Pancreas (tissue), 10 donors: ENCODE measurements around the gene GALNT10. TPM values are rescaled to one million over a fixed set of nuclear protein-coding genes. Genes with fewer than 3 reads are reported as not detected.

Experiments
- ATAC-seq, 4 donors: fragments of 200-7000 bp; cut with Tn5 transposase; one replicate each; pipeline versions ENCODE4 v1.8.0 to v1.9.1; 2020; ENCODE audit warnings: mild to moderate bottlenecking in 4 of 4, moderate library complexity in 4 of 4
- DNase-seq, 6 donors: peaks; one replicate each; pipeline ENCODE4 v3.0.0-alpha.2; 2020
- FAIRE-seq: peaks from 2 replicates; lab custom pipeline; 2012; peaks lifted over from hg19 to GRCh38; lab: Jason Lieb, UNC
- H3K27ac ChIP-seq, 4 donors: fragments of 200-600 bp; sonication (generic); 1 replicate in 3 of 4; 2 replicates in 1 of 4; pipeline versions ENCODE4 v1.5.0 to v1.8.0; 2020
- H3K27me3 ChIP-seq, 4 donors: fragments of 200-600 bp; one replicate each; pipeline ENCODE4 v1.8.0; 2021
- H3K36me3 ChIP-seq, 3 donors: fragments of 200-600 bp; sonication (generic) in 1 of 3; one replicate each; pipeline versions ENCODE4 v1.5.0 to v1.8.0; 2020 to 2021
- H3K4me1 ChIP-seq, 3 donors: fragments of 200-600 bp; one replicate each; pipeline ENCODE4 v1.8.0; 2021
- H3K4me3 ChIP-seq, 4 donors: fragments of 200-600 bp; sonication (generic) in 2 of 4; one replicate each; pipeline versions ENCODE4 v1.5.0 to v1.8.0; 2020 to 2021
- H3K9me3 ChIP-seq, 4 donors: fragments of 200-600 bp; one replicate each; pipeline ENCODE4 v1.8.0; 2021
- CTCF ChIP-seq, 4 donors: fragments of 200-600 bp; sonication (generic) in 3 of 4; IDR thresholded peaks; one replicate each; pipeline versions ENCODE4 v1.5.0 to v1.8.0; 2021; ENCODE audit warnings: antibody characterized with exemption in 4 of 4
- WGBS, 2 donors: extraction: QIAGEN DNeasy Blood & Tissue Kit; methylation state at CpG; one replicate each; pipeline ENCODE4 v1.1.7; 2013; 5-methylcytosine and 5-hydroxymethylcytosine counted together
- intact Hi-C, 3 donors: fragments of 100-400 bp; cut with DNase I; formaldehyde crosslinking; loops; one replicate each; pipeline versions ENCODE4 v1.11.1 to v1.14.2; 2022
- polyA plus RNA-seq, 2 donors: library from polyadenylated mRNA; stranded (reverse); fragments of 200-250 nt; gene quantifications; one replicate each; pipeline ENCODE4 v1.2.3, GENCODE V29; 2013
- total RNA-seq, 6 donors: library from RNA; stranded (reverse); fragmentation: NEBNext Ultra II Directional in 4 of 6; extraction: Animal tissue kit (Norgen Biotek cat#: 25700) in 4 of 6; gene quantifications; one replicate each; pipeline versions ENCODE4 v1.2.1 to v1.2.4, GENCODE V29; 2021 to 2023
- donor health status: healthy with polysubstance abuse.
- donor health status: DM: no; HTN: no; CAD: no; lungs with moderate emphysema.
- donor health status: DM: no; HTN: no; CAD: no.
- donor health status: control.
- donor health status: control.
- donor health status: Bipolar disorder and iron deficiency.
- donor health status: DM: yes; HTN: yes; CAD: no.
- donor health status: DM: no; HTN: no; CAD: no.
- donor health status: DM: no; HTN: no; CAD: no.
- donor health status: DM: yes; HTN: yes; CAD: no.

Gene GALNT10, protein sequence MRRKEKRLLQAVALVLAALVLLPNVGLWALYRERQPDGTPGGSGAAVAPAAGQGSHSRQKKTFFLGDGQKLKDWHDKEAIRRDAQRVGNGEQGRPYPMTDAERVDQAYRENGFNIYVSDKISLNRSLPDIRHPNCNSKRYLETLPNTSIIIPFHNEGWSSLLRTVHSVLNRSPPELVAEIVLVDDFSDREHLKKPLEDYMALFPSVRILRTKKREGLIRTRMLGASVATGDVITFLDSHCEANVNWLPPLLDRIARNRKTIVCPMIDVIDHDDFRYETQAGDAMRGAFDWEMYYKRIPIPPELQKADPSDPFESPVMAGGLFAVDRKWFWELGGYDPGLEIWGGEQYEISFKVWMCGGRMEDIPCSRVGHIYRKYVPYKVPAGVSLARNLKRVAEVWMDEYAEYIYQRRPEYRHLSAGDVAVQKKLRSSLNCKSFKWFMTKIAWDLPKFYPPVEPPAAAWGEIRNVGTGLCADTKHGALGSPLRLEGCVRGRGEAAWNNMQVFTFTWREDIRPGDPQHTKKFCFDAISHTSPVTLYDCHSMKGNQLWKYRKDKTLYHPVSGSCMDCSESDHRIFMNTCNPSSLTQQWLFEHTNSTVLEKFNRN
- total RNA-seq (10 to 100 TPM in 5 of 6 donors, 1 to 10 TPM in 1; 9.0 to 23.1 (median 17.2) TPM), polyA plus RNA-seq (1 to 10 TPM; 4.4 to 5.0 TPM)

DNA sequence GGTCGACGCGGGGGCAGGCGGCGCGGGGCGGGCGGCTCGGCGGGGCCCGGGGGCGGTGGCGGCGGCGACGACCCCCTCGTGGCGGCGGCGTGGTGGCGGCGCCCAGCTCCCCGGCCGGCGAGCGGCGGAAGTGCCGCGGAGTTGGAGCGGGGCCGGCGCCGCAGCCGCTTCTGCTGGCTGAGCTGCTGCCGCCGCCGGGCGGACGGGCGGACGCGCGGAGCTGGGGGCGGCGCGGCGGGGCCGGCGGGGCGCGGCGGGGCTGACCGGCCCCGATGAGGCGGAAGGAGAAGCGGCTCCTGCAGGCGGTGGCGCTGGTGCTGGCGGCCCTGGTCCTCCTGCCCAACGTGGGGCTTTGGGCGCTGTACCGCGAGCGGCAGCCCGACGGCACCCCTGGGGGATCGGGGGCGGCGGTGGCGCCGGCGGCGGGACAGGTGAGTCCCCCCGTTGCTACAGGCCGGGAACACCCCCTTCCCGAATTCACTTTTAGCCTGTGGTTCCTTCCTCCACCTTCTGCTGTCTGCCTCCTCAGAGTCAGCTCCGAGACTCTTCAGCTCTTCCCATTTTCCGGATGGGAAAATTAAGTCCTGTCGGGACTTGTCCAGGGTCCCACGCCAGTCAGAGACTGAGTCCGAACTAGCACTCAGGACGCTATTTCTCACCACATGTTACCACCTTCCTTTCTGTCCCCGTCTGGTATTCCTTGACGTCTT, at the start of gene GALNT10:
Gene GALNT10 (plus strand): TSS at position 139 of the 710 bp plus-strand sequence. CDS start 134 bp downstream, at position 273.
- TF ChIP-seq CTCF (IDR thresholded peaks at IDR 0.05): no peak
- peak; percentile 60 to 81 (median 68) for ATAC-seq
- peaks cover 0 to 4% (median 0%) of the 10 kb centered on the region in 3 donors for H3K4me1 ChIP-seq
- H3K4me3 ChIP-seq: peak within 1 kb of the TSS; percentile 56 to 91 (median 62)
- 1% methylated on average over 50 to 84 of the region's 84 CpGs for WGBS, 2 donors
- no peaks in the 10 kb centered on the region for H3K9me3 ChIP-seq
- FAIRE-seq: no peak
- H3K27ac ChIP-seq: peak within 1 kb of the TSS; percentile 45 to 72 (median 68)
- intact Hi-C loops: loop anchor here in 2 of 3 donors (10.0 kb wide), 1 partner anchor 214 kb away; no protein-coding TSS in a partner anchor
- H3K36me3 ChIP-seq: no peaks in the 10 kb centered on the region
- H3K27me3 ChIP-seq: no peaks in the 10 kb centered on the region
- DNase-seq: peak; percentile 59 to 89 (median 72)

DNA sequence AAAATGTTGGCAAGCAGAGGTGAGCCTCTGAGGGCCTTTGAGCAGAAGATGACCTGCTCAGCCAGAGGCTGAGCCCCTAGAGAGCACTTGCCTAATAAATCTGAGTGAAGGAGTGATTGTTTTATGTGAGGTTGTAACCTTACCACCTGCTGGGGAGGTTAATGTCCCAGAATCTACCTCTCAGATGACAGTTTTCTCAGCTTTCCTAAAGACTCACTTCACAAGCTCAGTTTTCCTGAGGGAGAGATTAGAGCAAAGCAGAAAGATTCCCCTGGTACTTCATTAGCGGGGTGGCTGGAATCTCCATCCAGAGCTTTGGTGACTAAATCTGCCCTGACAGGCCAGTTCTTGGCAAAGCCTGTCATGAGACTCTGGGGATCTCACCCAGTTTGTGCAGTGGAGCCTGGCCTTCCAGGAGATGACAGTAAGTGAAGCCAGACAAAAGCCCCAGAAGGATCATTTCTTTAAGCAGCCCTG, 48.8 kb upstream of the GALNT10 start:
- no peaks in the 10 kb centered on the region for H3K36me3 ChIP-seq
- WGBS, 2 donors: 91 to 100% methylated on average over 1 of the region's 1 CpG
- H3K4me1 ChIP-seq: no peaks in the 10 kb centered on the region
- no peaks in the 10 kb centered on the region for H3K27me3 ChIP-seq
- H3K27ac ChIP-seq: no peak overlapping the region
- no peak overlapping the region for H3K4me3 ChIP-seq
- ATAC-seq (no peak), DNase-seq (no peak), FAIRE-seq (no peak)
- no peaks in the 10 kb centered on the region for H3K9me3 ChIP-seq
- no peak for TF ChIP-seq CTCF (IDR thresholded peaks at IDR 0.05)
- intact Hi-C loops: no loop called here

GRCh38 chr5:154143211-154143641, 47.3 kb upstream of the GALNT10 start:
- no peaks in the 10 kb centered on the region for H3K27me3 ChIP-seq
- no peak for FAIRE-seq
- no peak for DNase-seq
- H3K4me3 ChIP-seq: no peak overlapping the region
- TF ChIP-seq CTCF (IDR thresholded peaks at IDR 0.05): no peak
- intact Hi-C loops: no loop called here
- H3K36me3 ChIP-seq: no peaks in the 10 kb centered on the region
- WGBS, 2 donors: 84 to 88% methylated on average over 6 of the region's 6 CpGs
- no peak for ATAC-seq
- H3K4me1 ChIP-seq: no peaks in the 10 kb centered on the region
- no peak overlapping the region for H3K27ac ChIP-seq
- H3K9me3 ChIP-seq: no peaks in the 10 kb centered on the region

GRCh38 chr5:154145268-154145667, 45.3 kb upstream of the GALNT10 start:
- H3K4me3 ChIP-seq: no peak overlapping the region
- WGBS, 2 donors: 85 to 90% methylated on average over 4 of the region's 4 CpGs
- ATAC-seq (no peak), DNase-seq (no peak), FAIRE-seq (no peak)
- TF ChIP-seq CTCF (IDR thresholded peaks at IDR 0.05): no peak
- no peaks in the 10 kb centered on the region for H3K9me3 ChIP-seq
- H3K27me3 ChIP-seq: no peaks in the 10 kb centered on the region
- intact Hi-C loops: no loop called here
- H3K4me1 ChIP-seq: peaks cover 0 to 3% (median 0%) of the 10 kb centered on the region in 3 donors
- H3K27ac ChIP-seq: no peak overlapping the region
- H3K36me3 ChIP-seq: no peaks in the 10 kb centered on the region
